HG03135 (cell line): ENCODE measurements around the gene AFF1.
"Not testable (repeated sequence)": the region's sequence is repeated elsewhere in the genome, so short reads cannot be mapped to it uniquely, and the experiment has no call there.

Source experiments
- ATAC-seq: cut with Tn5 transposase; IDR thresholded peaks from one replicate; pipeline ENCODE4 v1.9.1; 2021; ENCODE audit warnings: mild to moderate bottlenecking, moderate library complexity; ENCODE audit not compliant: unreplicated experiment

The AFF1 gene

GRCh38 chr4:87034527-87034926 lies 99.7 kb downstream of the AFF1 start:
- no peak for ATAC-seq

- ATAC-seq, result no peak
Measured at GRCh38 chr4:87035881-87036509, 101.2 kb downstream of the AFF1 start.

GRCh38 chr4:87036713-87037112 lies 101.9 kb downstream of the AFF1 start:
- ATAC-seq, result no peak

- ATAC-seq, result not testable (repeated sequence)
Measured at GRCh38 chr4:87037171-87037570, 102.4 kb downstream of the AFF1 start.

- no peak for ATAC-seq
Measured at GRCh38 chr4:87037671-87038334, 103.0 kb downstream of the AFF1 start.

- ATAC-seq, result peak; percentile 46
Measured at GRCh38 chr4:87038837-87039615, 104.2 kb downstream of the AFF1 start.

- ATAC-seq, result no peak
Measured at GRCh38 chr4:87041141-87041540, 106.3 kb downstream of the AFF1 start.

GRCh38 chr4:87042221-87042620 lies 107.4 kb downstream of the AFF1 start:
- no peak for ATAC-seq

GRCh38 chr4:87042986-87043820 lies 108.4 kb downstream of the AFF1 start:
- peak; percentile 44 for ATAC-seq

- ATAC-seq, result no peak
Measured at GRCh38 chr4:87044511-87045233, 109.9 kb downstream of the AFF1 start.

GRCh38 chr4:87045234-87045558 lies 110.4 kb downstream of the AFF1 start:
- no peak for ATAC-seq

GRCh38 chr4:87045659-87046058 lies 110.8 kb downstream of the AFF1 start:
- ATAC-seq, result no peak

- no peak for ATAC-seq
Measured at GRCh38 chr4:87046121-87046551, 111.3 kb downstream of the AFF1 start.

- ATAC-seq, result no peak
Measured at GRCh38 chr4:87047281-87047798, 112.5 kb downstream of the AFF1 start.

GRCh38 chr4:87049508-87049907 lies 114.7 kb downstream of the AFF1 start:
- no peak for ATAC-seq

- ATAC-seq, result no peak
Measured at GRCh38 chr4:87050596-87050995, 115.8 kb downstream of the AFF1 start.

GRCh38 chr4:87051121-87051713 lies 116.4 kb downstream of the AFF1 start:
- no peak for ATAC-seq

- ATAC-seq, result no peak
Measured at GRCh38 chr4:87052615-87053014, 117.8 kb downstream of the AFF1 start.

- ATAC-seq, result no peak
Measured at GRCh38 chr4:87053176-87053658, 118.4 kb downstream of the AFF1 start.
